GM10266 (cell line): ENCODE measurements around the gene STX3.

ENCODE experiments used
- DNase-seq: peaks from one replicate; pipeline ENCODE4 v3.0.0; 2012; ENCODE audit errors: extremely low spot score
- TF ChIP-seq, protein P1 (sequence below): IDR thresholded peaks from 2 replicates; pipeline ENCODE4 v1.5.1; 2012; ENCODE audit warnings: mild to moderate bottlenecking, low read depth; ENCODE audit not compliant: control insufficient read depth, insufficient read depth; ENCODE audit errors: missing control alignments

STX3 gene

DNA sequence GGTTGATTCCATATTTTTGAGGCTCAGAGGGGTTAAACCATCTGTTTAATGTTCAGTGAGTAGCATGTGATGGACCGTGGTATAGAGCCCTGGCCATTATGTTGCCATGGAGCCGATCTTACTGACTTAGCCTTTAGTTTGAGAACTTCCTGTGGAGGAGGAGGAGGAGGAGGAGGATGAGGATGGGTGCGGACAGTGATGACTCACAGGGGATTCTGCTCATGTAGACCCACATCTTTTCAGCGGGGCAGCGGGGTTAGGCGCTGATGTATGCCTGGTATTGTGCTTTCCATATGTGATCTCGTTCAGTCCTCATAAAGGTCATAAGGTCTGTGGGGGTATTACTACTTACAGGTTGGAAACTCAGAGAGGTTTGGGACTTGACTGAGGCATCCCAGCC is 13.9 kb downstream of the STX3 start:
- no peak for DNase-seq
- TF ChIP-seq, protein P1, sequence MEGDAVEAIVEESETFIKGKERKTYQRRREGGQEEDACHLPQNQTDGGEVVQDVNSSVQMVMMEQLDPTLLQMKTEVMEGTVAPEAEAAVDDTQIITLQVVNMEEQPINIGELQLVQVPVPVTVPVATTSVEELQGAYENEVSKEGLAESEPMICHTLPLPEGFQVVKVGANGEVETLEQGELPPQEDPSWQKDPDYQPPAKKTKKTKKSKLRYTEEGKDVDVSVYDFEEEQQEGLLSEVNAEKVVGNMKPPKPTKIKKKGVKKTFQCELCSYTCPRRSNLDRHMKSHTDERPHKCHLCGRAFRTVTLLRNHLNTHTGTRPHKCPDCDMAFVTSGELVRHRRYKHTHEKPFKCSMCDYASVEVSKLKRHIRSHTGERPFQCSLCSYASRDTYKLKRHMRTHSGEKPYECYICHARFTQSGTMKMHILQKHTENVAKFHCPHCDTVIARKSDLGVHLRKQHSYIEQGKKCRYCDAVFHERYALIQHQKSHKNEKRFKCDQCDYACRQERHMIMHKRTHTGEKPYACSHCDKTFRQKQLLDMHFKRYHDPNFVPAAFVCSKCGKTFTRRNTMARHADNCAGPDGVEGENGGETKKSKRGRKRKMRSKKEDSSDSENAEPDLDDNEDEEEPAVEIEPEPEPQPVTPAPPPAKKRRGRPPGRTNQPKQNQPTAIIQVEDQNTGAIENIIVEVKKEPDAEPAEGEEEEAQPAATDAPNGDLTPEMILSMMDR: no peak

DNA sequence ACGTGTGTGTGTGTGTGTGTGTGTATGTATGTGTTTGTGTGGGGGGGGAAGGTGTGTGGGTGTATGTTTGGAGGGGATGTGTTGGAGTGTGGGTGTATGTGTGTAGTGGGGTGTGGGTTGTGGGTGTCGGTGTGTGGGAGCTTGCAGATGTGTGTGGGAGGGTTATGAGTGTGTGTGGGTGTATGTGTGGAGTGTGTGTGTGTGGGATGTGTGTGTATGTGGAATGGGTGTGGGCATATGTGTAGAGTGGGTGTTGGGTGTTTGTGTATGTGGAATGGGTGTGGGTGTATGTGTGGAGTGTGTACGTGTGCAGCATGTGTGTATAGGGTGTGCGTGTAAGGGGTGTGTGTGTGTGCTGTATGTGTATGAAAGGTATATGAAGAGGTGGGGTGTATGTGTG is 14.7 kb downstream of the STX3 start:
- DNase-seq: no peak
- TF ChIP-seq, protein P1: no peak

DNA sequence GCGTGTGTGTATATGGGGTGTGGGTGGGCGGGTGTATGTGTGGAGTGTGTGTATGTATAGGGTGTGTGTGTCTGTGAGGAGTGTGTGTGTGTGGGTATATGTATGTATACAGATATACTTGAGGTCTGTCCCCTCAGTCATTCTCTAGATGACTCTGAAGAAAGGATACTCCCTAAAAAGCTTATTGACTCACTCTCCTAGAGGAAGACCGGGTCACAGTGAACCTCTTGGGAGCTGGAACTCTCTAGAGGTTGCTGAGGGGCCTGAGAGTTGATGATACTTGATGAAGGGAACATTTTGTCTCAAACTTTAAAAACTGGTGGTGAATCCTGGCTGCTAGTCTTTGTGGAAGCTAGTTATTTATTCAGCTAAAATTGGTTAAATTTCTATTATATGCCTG is 15.1 kb downstream of the STX3 start:
- DNase-seq: no peak
- TF ChIP-seq, protein P1: no peak

DNA sequence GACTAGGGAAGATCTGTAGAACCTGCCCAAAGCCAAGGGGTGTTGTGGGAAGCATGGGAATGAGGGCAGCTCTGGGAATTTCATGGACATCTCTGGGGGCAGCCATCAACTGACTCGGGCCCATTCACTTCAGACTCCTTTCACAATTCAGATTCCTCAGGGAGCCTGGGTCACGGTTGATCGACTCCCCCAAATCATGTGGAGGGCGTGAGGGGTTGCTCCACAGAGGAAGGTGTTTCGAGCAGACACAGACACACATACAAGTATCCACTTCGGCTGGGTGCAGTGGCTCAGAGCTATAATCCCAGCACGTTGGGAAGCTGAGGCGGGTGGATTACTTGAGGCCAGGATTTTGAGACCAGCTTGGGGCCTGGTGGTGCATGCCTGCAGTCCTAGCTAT is 15.7 kb downstream of the STX3 start:
- TF ChIP-seq, protein P1: no peak
- no peak for DNase-seq

DNA sequence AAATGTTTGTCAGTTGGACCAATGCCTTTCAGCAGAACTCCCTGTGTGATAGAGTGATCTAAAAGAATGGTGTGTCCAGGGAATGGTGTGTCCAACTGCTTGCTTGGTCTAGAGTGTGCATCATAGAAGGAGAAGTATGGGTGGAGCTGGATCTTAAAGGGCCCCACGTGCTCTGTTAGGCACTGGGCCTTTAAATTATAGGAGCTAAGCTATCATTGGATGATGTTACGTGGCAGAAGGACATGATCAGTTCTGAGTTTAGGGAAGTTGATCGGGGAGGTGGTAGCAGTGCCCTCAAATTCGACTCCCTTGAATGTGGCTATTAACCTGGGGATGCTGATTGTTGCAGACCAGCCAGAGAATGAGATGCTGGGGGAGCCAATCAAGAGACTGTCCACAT is 16.4 kb downstream of the STX3 start:
- TF ChIP-seq, protein P1: no peak
- no peak for DNase-seq

DNA sequence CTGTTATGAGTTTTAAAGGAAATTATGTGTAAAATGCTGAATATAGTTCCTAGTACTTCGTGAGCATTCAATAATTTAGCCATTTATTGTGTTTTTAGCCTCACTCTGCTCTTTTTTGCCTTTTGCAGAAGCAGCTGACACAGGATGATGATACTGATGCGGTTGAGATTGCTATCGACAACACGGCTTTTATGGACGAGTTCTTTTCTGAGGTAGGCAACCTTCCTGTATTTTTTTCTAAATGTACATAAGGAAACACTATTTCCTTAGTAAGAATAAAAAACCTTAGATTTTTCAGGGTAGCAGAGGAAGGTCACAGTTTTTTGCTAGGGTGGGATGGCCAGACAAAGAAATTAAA is 17.9 kb downstream of the STX3 start:
- no peak for DNase-seq
- TF ChIP-seq, protein P1: no peak

DNA sequence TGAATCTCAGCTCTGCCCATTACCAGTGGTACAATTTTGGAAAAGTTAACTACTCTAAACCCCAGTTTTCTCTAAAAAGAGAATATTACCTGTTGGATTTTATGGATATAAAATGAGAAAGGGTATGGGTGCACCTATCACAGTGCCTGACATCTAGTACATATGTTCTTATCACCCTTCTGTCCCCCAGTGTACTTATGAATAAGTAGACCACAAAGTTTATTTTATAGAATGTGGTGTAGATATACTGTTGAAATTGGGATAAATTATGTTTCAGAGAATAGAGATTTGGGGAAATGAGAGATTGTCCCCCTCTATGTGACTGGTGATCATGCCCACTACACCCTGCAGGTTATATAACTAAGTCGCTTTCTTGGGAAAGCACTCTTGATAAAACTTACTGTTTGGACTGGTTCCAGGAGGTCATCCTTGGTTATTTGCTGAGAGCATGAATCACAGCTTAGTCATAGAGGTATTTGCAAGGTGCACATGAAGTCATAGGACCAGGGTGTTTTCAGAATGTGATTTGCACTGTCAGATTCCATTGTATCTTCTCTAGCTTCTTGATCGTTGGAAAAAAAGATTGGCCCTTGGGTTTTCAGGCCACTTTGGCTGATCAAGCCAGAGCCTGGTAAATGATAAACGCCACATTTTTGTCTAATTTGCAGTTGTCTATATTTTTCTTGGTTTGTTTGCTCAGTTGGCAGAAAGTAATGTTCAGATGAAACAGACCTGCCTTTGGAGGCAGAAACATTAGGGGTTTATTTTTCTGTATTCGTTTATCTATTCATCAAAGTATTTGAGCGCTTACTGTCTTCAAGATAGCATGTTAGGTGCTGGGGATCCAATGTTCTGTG is 21.3 kb downstream of the STX3 start:
- TF ChIP-seq, protein P1: no peak
- DNase-seq: no peak
